ENCODE results near the gene IFT57.

GRCh38 chr3:108215871-108216270, 6.4 kb downstream of the IFT57 start:
- TF ChIP-seq POLR2A (IDR thresholded peaks at IDR 0.05) = no peak
- TF ChIP-seq, protein P1, sequence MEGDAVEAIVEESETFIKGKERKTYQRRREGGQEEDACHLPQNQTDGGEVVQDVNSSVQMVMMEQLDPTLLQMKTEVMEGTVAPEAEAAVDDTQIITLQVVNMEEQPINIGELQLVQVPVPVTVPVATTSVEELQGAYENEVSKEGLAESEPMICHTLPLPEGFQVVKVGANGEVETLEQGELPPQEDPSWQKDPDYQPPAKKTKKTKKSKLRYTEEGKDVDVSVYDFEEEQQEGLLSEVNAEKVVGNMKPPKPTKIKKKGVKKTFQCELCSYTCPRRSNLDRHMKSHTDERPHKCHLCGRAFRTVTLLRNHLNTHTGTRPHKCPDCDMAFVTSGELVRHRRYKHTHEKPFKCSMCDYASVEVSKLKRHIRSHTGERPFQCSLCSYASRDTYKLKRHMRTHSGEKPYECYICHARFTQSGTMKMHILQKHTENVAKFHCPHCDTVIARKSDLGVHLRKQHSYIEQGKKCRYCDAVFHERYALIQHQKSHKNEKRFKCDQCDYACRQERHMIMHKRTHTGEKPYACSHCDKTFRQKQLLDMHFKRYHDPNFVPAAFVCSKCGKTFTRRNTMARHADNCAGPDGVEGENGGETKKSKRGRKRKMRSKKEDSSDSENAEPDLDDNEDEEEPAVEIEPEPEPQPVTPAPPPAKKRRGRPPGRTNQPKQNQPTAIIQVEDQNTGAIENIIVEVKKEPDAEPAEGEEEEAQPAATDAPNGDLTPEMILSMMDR (IDR thresholded peaks at IDR 0.05 in 8 of 11, conservative IDR thresholded peaks at IDR 0.05 in 3 of 11) = no peak

All from spleen (tissue), 7 donors.